Stimulated activated naive CD8-positive, alpha-beta T cell treated with anti-CD3 and anti-CD28 coated beads, Interleukin-15, amount 100 ng/mL, for 72 hours (primary cell): Measurements from ENCODE around the gene SWT1.
A peak's percentile ranks its signal among the peaks of the same experiment; 100 is the strongest.
"Not testable (repeated sequence)": the region's sequence is repeated elsewhere in the genome, so short reads cannot be mapped to it uniquely, and the experiment has no call there.

ENCODE experiments used
- ATAC-seq: fragments of 150-1000 bp; cut with Tn5 transposase; 2 replicates; pipeline ENCODE4 v1.10.0; 2021; ENCODE audit warnings: mild to moderate bottlenecking, moderate library complexity
- DNase-seq, 2 donors: peaks; one replicate each; pipeline ENCODE4 v3.0.0; 2021 to 2022
- H3K27ac Mint-ChIP-seq, 2 donors: one replicate each; pipeline ENCODE4 v1.8.0; 2022; ENCODE audit warnings: mild to moderate bottlenecking in 2 of 2, mixed read lengths in 2 of 2, moderate library complexity in 2 of 2
- H3K27me3 Mint-ChIP-seq: one replicate; pipeline ENCODE4 v1.8.0; 2022; ENCODE audit warnings: mixed read lengths
- H3K4me1 Mint-ChIP-seq: one replicate; pipeline ENCODE4 v1.8.0; 2022; ENCODE audit warnings: mild to moderate bottlenecking, mixed read lengths
- H3K4me3 Mint-ChIP-seq, 2 donors: one replicate each; pipeline ENCODE4 v1.8.0; 2022; ENCODE audit warnings: mild to moderate bottlenecking in 2 of 2, mixed read lengths in 2 of 2, moderate library complexity in 1 of 2
- H3K9me3 Mint-ChIP-seq, 2 donors: one replicate each; pipeline ENCODE4 v1.8.0; 2022; ENCODE audit warnings: mixed read lengths in 2 of 2

SWT1 gene

DNA sequence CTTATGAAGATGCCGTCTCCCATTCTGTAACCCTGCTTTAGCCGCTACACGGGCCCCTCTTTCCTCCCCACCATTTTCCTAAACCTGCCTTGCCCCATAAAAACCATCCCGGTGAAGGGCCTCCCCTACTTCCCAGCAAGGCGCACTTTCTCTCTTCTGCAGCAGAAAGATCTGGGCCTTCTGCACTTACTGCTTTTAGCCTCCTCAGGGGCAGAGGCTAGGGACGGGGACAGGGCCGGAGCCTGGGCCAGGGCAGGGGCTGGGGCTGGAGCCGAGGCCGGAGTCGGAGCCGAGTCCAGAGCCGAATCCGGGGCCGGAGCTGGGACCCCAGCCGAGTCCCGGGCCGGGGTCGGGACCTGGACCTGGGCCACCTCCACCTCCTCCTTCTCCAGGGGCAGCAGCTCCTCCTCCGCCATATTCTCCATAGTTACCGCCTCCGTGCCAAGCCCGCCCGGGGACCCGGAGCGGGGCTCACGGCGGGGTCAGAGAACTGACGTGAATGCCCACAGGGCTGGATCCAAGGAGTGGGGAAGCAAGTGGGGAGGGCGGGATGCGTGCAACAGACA, 596 bp upstream of the SWT1 start:
- peak; percentile 56 for ATAC-seq
- H3K9me3 Mint-ChIP-seq, result no peaks in the 10 kb centered on the region
- peaks cover 32% of the 10 kb centered on the region for H3K4me1 Mint-ChIP-seq
- DNase-seq, result no peak
- peak overlapping the region; percentile 88 to 98 for H3K4me3 Mint-ChIP-seq
- no peaks in the 10 kb centered on the region for H3K27me3 Mint-ChIP-seq
- peak overlapping the region; percentile 96 to 99 for H3K27ac Mint-ChIP-seq

DNA sequence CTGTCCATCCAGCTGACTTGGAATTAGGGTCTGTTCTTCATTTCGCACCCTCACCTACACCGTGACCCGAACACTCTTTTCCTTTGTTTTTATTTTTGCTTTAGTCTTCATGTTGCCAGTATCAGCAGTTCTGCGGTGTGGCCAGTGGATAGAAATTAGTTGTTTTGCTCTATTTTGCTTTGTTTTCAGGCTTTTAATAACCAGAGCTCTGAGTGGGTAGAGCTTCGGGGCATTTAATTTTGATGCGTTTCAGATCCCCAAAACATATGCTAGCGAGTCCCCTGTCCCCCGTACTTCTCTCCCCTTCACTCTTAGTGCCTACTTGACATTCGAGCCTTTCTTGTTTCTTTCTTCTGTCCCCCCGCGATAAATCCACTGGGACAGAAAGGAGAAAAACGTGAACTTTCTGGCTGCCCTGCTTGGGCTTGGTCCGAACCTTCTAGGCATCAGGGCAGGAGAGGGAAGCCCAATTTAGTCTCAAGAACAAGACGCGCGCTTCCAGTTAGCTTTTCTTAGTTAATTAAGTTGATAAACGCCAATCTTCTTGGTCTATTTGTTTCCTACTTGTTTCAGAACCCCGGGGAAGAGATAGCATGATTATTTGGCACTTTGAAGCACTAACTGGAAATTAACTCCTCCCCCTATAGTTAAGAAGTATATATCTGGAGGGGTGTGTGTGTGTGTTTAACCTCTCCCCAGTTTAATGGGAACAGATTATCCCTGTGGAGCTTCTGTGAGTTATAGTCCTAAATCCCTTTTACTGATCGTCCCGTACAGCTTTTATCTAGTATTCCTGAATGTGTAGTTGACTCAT, 839 bp downstream of the SWT1 start:
- DNase-seq (peak in 1 of 2 donors; percentile 3), ATAC-seq (no peak)
- H3K4me1 Mint-ChIP-seq, result peaks cover 25% of the 10 kb centered on the region

DNA sequence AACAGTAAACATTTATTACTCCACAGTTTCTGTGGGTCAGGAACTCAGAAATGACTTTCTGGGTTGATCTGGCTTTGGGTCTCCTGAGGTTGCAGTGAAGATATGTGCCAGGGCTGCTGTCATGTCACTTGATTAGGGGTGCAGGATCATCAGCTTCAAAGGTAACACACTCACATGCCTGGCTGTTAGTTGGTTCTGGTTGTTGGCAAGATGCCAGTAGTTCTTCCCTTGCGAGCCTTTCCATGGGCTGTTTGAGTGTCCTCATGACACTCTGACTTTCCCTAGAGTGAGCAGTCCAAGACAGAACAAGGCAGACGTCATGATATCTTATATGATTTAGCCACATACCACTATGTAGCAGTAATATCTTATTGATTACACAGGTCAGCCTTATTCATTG, 1.8 kb downstream of the SWT1 start:
- Mint-ChIP-seq H3K9me3 (no peaks in the 10 kb centered on the region), H3K27me3 (no peaks in the 10 kb centered on the region), H3K27ac (peak overlapping the region in 1 of 2 donors; percentile 43), H3K4me1 (peaks cover 15% of the 10 kb centered on the region), H3K4me3 (peak overlapping the region in 1 of 2 donors; percentile 19)
- no peak for DNase-seq
- no peak for ATAC-seq

More for the DNA sequence above, 839 bp downstream of the SWT1 start:
- Mint-ChIP-seq H3K4me3 (peak overlapping the region; percentile 88 to 98), H3K9me3 (no peaks in the 10 kb centered on the region), H3K27ac (peak overlapping the region; percentile 95 to 96), H3K27me3 (no peaks in the 10 kb centered on the region)

DNA sequence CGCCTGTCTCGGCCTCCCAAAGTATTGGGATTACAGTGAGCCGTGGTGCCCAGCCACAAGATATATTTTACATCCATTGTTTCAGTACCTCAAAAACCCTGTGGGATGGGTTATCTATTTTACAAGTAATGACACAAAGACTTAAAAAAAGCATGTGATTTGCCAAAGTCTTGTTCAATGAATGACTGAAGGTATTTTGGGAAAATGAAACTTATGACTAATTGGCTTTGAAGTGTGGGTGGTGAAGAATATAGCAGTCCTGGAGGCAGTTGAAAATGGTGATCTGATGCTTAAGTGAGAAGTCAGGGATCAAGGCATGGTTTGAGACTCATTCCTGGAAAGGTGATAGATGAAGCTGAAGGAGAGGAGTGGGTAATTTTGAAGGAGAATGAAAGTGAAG, 3.0 kb downstream of the SWT1 start:
- Mint-ChIP-seq H3K9me3 (no peaks in the 10 kb centered on the region), H3K27ac (peak overlapping the region in 1 of 2 donors; percentile 1), H3K27me3 (no peaks in the 10 kb centered on the region), H3K4me3 (peak overlapping the region in 1 of 2 donors; percentile 9), H3K4me1 (peaks cover 11% of the 10 kb centered on the region)
- ATAC-seq (no peak), DNase-seq (no peak)

DNA sequence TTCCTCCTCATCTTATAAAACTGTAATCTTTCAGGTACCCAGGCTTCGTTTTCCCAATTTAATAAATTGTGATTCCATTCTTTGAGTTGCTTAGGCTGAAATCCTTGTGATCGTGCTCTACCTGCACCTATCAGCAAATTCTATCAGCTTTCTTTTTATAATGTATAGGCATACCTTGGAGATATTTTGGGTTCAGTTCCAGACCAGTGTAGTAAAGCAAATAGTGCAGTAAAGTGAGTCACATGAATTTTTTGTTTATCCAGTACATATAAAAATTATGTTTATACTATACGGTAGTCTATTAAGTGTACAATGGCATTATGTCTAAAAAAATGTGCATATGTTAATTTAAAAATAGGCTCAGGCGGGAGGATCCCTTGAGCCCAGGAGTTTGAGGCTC, 5.5 kb downstream of the SWT1 start:
- Mint-ChIP-seq H3K27ac (no peak overlapping the region), H3K4me1 (peaks cover 19% of the 10 kb centered on the region), H3K9me3 (no peaks in the 10 kb centered on the region), H3K27me3 (no peaks in the 10 kb centered on the region), H3K4me3 (no peak overlapping the region)
- no peak for ATAC-seq
- no peak for DNase-seq

DNA sequence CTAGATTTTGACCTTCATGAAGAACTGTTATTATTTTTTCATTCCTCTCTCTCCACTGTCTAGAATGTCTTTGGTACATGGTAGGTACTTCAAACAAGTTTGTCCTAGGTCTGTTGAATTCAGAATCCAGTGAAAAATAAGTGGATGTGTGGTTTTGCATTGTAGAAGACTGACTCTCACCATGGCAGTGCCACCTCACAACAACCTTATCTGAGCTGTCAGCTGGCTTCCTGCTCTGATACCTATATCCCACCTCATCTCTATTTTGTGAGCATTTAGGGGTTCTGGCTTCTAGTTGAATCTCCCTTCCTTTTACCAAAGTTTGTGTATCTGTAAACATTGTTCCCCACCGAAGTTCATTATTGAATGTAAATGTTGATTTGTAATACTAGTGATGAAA, 9.1 kb downstream of the SWT1 start:
- Mint-ChIP-seq H3K27ac (peak overlapping the region; percentile 37 to 88), H3K4me3 (no peak overlapping the region), H3K27me3 (no peaks in the 10 kb centered on the region), H3K9me3 (no peaks in the 10 kb centered on the region), H3K4me1 (peaks cover 14% of the 10 kb centered on the region)
- DNase-seq, result no peak
- no peak for ATAC-seq

DNA sequence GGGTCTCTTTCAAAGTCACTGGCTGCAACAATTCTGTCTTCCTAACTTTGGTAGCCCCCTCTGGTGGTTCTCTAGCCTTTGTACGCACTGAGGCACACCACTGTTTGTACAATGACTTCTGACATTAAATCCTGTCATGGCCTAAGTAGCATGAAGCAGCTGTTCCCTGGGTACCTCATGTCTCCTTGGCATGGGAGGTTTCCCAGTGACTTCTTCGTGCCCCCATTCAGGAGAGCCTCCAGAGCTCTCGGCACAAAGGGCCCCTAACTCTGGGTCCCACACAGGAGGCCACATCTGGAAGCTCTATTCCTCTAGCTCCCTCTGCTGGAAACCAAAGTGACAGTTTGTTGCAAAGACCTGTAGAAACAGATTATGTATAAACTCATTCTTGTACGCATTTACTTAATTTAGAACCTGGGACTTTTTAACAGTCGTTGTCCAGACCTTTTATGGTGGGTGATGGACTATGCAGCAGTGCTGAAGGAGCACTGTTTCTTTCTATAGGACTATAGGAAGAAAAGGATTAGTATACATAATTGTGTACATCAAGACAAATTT, 13.4 kb downstream of the SWT1 start:
- H3K4me1 Mint-ChIP-seq, result peaks cover 14% of the 10 kb centered on the region
- H3K27me3 Mint-ChIP-seq, result no peaks in the 10 kb centered on the region
- DNase-seq (peak; percentile 51 to 59), ATAC-seq (peak; percentile 88)
- peak overlapping the region; percentile 59 to 68 for H3K4me3 Mint-ChIP-seq
- no peak overlapping the region for H3K27ac Mint-ChIP-seq
- no peaks in the 10 kb centered on the region for H3K9me3 Mint-ChIP-seq

DNA sequence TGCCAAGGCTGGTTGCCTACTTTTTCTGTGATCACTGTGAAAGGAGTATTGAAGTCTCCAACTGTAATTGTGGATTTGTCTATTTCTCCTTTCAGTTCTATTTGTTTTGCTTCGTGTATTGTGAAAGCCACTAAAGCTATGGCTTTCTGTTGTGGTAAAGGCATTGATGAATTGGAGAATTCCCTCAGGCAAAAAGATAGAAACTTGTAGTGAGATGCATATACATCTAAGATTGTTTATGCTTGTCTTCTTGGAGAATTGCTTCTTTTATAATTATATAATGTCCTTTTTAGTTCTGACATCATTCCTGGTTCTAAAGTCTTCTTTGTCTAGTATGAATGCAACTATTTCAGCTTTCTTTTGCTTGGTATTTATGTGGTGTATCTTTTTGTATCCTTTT, 36.8 kb downstream of the SWT1 start:
- Mint-ChIP-seq H3K27ac (no peak overlapping the region), H3K27me3 (no peaks in the 10 kb centered on the region), H3K4me1 (no peaks in the 10 kb centered on the region), H3K4me3 (no peak overlapping the region), H3K9me3 (peaks cover 0 to 10% of the 10 kb centered on the region in 2 donors)
- DNase-seq (no peak), ATAC-seq (no peak)

DNA sequence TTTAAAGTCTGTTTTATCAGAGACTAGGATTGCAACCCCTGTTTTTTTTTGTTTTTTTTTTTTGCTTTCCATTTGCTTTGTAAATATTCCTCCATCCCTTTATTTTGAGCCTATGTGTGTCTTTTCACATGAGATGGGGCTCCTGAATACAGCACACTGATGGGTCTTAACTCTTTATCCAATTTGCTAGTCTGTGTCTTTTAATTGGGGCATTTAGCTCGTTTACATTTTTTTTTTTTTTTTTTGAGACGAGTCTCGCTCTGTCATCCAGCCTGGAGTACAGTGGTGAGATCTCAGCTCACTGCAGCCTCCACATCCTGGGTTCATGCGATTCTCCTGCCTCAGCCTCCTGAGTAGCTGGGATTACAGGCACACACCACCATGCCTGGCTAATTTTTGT, 41.7 kb downstream of the SWT1 start:
- H3K9me3 Mint-ChIP-seq, result peaks cover 15 to 21% of the 10 kb centered on the region in 2 donors
- H3K4me3 Mint-ChIP-seq, H3K4me1 Mint-ChIP-seq, H3K27ac Mint-ChIP-seq, DNase-seq, ATAC-seq, H3K27me3 Mint-ChIP-seq: not testable (repeated sequence)

DNA sequence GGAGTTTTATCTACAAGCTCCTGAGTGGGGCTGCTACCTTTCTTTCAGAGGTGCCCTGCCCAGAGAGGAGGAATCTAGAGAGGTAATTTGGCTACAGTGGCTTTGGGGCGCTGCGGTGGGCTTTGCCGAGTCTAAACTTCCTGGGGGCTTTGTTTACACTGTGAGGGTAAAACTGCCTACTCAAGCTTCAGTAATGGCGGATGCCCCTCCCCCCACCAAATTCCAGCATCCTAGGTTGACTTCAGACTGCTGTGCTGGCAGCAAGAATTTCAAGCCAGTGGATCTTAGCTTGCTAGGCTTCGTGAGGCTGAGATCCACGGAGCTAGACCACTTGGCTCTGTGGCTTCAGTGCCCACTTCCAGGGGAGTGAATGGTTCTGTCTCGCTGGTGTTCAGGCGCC, 43.9 kb downstream of the SWT1 start:
- peak overlapping the region in 1 of 2 donors; percentile 76 for H3K27ac Mint-ChIP-seq
- no peaks in the 10 kb centered on the region for H3K4me1 Mint-ChIP-seq

DNA sequence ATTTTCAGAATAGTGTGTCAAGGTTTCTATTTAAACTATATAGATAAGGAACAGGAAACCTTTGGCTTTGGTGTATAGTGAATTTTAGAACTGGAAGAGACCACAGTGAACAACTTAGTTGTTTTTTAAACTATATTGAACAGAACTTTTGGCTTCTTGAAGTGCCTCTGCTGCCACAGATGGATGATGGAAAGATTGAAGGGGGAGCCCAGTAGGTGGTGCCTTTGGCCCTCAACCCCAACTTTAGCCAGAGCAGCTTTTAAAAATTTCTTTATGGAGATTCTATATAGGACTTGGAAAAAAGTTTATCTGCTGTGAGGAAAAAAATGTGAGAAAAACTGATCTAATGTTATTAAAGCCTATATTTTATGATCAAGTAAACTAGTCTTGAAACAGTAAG, 50.2 kb downstream of the SWT1 start:
- no peak overlapping the region for H3K4me3 Mint-ChIP-seq
- no peaks in the 10 kb centered on the region for H3K27me3 Mint-ChIP-seq
- no peak for DNase-seq
- no peak overlapping the region for H3K27ac Mint-ChIP-seq
- ATAC-seq, result no peak
- H3K4me1 Mint-ChIP-seq, result no peaks in the 10 kb centered on the region
- peaks cover 7 to 12% of the 10 kb centered on the region in 2 donors for H3K9me3 Mint-ChIP-seq

More for the DNA sequence above, 43.9 kb downstream of the SWT1 start:
- Mint-ChIP-seq H3K9me3 (peaks cover 15 to 21% of the 10 kb centered on the region in 2 donors), H3K4me3 (no peak overlapping the region), H3K27me3 (no peaks in the 10 kb centered on the region)
- no peak for ATAC-seq
- no peak for DNase-seq

DNA sequence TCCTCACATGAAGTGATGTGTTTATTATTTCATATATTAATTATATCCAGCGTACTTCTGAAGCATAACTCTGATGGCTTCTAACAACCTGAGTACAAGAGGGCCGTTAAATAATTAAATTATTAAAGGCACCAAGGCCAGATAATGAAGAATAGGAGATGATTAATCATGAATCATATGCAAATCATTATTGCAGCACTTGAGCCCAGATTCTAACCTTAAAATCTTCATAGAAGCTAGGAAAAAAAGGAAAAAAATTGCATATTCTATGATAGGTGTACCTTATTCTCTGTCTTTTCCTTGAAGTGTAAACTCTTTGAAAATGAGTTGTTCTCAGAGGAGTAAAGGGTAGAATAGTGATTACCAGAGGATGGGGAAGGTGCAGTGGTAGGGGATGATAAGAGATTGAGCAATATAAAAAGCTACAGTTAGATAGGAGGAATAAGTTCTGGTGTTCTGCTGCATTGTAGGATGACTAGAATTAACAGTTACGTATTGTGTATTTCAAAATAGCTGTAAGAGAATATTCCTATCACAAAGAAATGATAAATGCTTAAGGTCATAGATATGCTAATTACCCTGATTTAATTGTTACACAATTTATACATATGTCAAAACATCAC, 51.1 kb downstream of the SWT1 start:
- no peaks in the 10 kb centered on the region for H3K4me1 Mint-ChIP-seq
- peaks cover 7 to 12% of the 10 kb centered on the region in 2 donors for H3K9me3 Mint-ChIP-seq
- H3K27me3 Mint-ChIP-seq, result no peaks in the 10 kb centered on the region
- no peak for ATAC-seq
- H3K4me3 Mint-ChIP-seq, result no peak overlapping the region
- no peak overlapping the region for H3K27ac Mint-ChIP-seq
- DNase-seq, result no peak

DNA sequence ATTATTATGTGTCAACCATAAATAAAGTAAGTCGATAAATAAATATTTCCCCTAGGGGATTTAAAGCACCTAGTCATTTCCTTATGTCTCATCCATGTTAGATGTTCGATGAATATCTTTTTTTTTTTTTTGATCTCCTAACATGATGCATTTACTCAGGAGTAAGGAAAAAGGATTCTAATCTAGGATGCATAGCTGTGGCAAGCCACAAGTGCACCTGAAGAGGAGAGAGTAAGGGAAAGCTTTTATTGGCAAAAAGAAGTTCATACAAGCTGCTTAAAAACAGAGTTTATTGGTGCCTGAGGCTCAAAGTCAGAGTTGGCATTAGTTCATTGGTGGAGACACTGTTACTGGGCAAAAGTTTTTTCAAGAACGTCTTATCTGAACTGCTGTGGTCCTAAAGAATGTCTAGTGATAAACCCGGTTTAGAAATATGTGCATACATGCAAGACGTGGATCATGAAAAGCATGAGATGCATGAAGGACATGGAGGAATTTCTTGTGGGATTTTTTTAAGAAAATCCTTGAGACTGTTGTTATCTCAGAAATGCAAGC, 51.7 kb downstream of the SWT1 start:
- Mint-ChIP-seq H3K4me1 (no peaks in the 10 kb centered on the region), H3K27me3 (no peaks in the 10 kb centered on the region), H3K9me3 (peaks cover 7 to 12% of the 10 kb centered on the region in 2 donors), H3K4me3 (no peak overlapping the region), H3K27ac (no peak overlapping the region)
- DNase-seq (no peak), ATAC-seq (no peak)

DNA sequence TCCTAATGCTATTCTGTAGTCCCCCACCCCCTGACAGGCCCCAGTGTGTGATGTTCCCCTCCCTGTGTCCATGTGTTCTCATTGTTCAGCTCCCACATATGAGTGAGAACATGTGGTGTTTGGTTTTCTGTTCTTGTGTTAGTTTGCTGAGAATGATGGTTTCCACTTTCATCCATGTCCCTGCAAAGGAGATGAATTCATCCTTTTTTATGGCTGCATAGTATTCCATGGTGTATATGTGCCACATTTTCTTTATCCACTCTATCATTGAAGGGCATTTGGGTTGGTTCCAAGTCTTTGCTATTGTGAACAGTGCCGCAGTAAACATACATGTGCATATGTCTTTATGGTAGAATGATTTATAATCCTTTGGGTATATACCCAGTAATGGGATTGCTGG, 52.4 kb downstream of the SWT1 start:
- not testable (repeated sequence) for DNase-seq, H3K4me1 Mint-ChIP-seq, H3K27ac Mint-ChIP-seq, ATAC-seq, H3K27me3 Mint-ChIP-seq, H3K4me3 Mint-ChIP-seq
- H3K9me3 Mint-ChIP-seq, result peaks cover 7 to 12% of the 10 kb centered on the region in 2 donors

DNA sequence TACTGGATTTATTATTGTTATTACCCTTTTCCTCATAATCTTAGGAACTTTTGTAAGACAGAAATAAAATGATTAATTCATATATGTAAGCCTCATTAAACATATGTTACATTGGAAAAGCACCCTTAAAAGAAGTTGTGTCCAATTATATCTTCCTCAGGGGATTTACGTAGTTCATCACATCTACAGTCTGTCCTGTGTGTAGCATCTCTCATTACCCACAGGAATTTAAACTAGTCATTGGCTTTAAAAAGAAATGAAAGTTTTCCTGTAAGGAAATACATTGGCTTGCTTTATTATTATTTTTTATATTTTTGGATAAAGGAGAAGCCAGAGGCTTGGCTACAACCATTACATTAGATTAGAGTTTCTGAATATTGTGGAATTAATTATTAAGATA, 56.1 kb downstream of the SWT1 start:
- ATAC-seq (no peak), DNase-seq (no peak)
- Mint-ChIP-seq H3K4me1 (no peaks in the 10 kb centered on the region), H3K4me3 (no peak overlapping the region), H3K27me3 (no peaks in the 10 kb centered on the region), H3K9me3 (peaks cover 7 to 12% of the 10 kb centered on the region in 2 donors), H3K27ac (no peak overlapping the region)
